NCI-H82 treated with DMSO at 0.1 percent for 48 hours (cell line): ENCODE measurements around the gene SIPA1L3.
"Not testable (repeated sequence)": the region's sequence is repeated elsewhere in the genome, so short reads cannot be mapped to it uniquely, and the experiment has no call there.

Experiments used
- DNase-seq: peaks from one replicate; lab custom pipeline; 2025; ENCODE audit not compliant: unreplicated experiment; lab: John Stamatoyannopoulos, UW

The SIPA1L3 gene

GRCh38 chr19:38224863-38225218 is 317.8 kb downstream of the SIPA1L3 start:
- not testable (repeated sequence) for DNase-seq

DNA sequence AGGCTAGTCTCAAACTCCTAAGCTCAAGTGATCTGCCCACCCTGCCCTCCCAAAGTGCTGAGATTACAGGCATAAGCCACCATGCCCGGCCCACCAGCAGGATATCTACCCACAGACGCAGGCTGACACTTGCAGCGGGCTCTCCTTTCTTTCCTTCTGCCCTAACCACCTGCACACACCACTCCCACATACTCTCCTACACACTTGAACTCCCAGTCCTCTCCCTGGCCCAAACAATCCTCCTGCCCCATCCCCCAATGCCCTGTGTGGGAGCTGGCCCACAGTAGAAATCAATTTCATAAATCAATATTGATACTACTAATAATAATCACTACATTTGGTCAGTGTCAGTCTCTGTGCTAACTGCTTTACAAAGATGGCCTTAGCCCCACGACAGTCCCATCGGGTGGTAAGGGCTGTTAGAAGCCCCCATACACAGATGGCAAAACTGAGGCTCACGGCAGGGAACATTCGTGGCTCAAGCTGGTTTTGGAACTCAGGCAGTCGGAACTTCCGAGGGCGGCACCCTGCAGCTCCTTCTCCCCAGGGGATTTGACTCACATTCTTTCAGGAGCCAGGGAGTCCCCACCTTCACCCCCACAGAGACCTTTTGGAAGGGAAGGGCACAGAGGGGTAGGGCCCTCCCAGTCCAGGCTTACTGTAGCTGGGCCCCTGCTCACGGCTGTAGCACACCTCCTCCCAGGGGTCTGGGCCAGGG is 320.4 kb downstream of the SIPA1L3 start:
- no peak for DNase-seq

- DNase-seq, result no peak
These were observed 321.0 kb downstream of the SIPA1L3 start for GRCh38 chr19:38228005-38228377.

DNA sequence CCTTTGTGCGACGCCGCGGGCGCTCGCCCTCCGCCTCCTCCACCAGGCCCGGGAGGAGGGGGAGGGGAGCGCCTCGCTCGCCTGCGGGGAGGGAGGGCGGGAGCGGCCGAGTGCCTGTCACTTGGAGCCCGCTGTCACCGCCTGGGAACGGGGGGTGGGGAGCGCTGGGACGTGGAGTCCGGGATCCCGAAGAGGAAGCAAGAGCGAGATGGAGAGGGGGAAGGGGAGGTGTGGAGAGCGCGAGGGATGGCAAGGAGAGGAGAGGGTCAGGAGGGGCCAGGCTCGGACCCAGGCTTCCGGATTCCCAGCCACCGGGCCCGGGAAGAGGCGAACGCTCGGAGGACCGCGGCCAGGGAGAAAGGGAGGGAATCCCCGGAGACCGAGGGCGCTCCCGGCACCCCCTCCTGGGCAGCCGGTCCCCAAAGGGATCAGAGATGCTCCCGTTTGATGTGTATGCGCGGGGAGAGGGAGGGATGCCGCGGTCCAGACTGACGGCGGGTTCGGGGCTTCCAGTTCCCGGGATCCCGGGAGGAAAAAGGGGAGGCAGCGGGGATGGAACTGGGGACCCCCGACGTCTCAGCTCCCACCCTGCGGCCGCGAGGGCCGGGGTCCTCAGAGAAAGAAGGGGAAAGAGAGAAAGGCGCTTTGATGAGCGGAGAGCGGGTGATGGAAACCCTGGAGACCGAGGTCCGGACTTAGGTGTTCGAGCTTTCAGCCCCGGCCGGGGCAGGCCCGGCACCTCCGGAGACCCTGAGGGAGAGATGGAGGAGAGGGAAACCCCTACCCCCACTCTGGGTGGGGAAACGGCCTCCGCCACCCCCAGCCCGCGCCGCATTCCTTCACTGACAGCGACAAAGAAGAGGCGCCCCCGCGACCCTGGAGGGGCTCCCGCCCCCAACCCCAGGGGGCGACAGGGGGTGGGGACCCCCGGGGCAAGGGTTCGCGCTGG is 321.8 kb downstream of the SIPA1L3 start:
- DNase-seq, result no peak

- peak; percentile 94 for DNase-seq
These were observed 322.6 kb downstream of the SIPA1L3 start for GRCh38 chr19:38229585-38230073.

DNA sequence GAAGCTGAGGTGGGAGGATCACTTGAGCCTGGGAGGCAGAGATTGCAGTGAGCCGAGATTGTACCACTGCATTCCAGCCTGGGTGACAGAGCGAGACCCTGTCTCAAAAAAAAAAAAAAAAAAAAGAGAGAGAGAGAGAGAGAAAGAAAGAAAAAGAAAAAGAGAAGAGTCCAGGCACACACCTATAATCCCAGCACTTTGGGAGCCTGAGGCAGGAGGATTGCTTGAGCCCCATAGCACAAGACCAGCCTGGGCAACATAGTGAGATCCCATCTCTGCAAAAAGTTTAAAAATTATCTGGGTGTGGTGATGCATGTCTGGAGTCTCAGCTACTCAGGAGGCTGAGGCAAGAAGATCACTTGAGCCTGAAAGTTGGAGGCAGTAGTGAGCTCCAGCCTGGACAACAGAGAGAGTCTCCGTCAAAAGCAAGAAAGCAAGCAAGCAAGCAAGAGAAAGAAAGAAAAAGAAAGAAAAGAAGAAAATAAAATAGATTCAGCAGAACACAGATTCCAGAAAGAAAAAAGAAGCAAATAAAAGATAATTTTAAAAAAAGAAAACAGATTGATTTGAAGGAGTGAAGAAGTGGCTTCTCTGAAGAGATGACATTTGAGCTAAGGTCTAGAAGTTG is 323.6 kb downstream of the SIPA1L3 start:
- not testable (repeated sequence) for DNase-seq

DNA sequence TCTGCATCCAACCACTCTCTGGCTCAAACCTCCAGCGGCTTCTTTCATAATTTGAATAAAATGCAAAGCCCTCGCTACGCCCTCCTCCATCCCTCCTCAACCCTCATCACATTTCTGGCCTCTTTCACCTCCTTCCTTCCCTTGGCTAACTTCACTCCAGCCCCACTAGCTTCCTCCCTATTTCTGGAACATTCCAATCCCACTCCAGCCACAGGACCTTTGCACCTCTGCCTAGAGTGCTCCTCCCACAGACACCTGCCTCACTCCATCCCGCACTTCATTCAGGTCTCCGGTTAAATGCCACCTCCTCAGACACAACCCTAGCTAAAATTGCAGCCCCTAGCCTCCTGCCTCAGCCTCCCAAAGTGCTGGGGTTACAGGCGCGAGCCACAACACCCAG is 324.9 kb downstream of the SIPA1L3 start:
- DNase-seq, result no peak

GRCh38 chr19:38233740-38234251 is 326.8 kb downstream of the SIPA1L3 start:
- peak; percentile 14 for DNase-seq

DNA sequence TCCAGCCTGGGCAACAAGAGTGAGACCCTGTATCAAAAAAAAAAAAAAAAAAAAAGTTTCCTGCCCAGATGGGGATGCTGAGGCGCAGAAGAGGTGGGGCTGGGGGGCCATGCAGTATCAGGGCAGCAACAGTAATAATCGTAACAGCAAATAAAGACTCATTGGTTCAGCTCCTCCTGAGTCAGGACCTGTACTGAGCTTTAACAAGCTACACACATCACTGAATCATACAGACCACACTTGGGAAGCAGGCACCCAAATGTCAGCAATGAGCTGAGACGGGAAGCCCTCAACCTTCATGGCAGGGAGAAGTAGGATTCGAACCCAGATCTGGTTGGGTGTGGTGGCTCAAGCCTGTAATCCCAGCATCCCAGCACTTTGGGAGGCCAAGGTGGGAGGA is 327.6 kb downstream of the SIPA1L3 start:
- DNase-seq, result no peak

- no peak for DNase-seq
These were observed 332.8 kb downstream of the SIPA1L3 start for GRCh38 chr19:38239816-38240215.

DNA sequence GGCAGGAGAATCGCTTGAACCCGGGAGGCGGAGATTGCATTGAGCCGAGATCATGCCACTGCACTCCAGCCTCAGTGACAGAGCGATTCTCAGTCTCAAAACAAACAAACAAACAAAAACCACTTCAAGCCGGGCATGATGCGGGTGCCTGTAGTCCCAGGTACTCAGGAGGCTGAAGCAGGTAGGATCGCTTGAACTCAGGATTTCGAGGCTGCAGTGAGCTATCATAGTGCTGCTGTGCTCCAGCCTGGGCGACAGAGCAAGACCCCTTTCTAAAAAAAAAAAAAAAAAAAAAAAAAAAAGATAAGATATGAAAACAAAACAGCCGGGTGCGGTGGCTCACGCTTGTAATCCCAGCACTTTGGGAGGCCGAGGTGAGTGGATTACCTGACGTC is 336.3 kb downstream of the SIPA1L3 start:
- DNase-seq, result no peak

DNA sequence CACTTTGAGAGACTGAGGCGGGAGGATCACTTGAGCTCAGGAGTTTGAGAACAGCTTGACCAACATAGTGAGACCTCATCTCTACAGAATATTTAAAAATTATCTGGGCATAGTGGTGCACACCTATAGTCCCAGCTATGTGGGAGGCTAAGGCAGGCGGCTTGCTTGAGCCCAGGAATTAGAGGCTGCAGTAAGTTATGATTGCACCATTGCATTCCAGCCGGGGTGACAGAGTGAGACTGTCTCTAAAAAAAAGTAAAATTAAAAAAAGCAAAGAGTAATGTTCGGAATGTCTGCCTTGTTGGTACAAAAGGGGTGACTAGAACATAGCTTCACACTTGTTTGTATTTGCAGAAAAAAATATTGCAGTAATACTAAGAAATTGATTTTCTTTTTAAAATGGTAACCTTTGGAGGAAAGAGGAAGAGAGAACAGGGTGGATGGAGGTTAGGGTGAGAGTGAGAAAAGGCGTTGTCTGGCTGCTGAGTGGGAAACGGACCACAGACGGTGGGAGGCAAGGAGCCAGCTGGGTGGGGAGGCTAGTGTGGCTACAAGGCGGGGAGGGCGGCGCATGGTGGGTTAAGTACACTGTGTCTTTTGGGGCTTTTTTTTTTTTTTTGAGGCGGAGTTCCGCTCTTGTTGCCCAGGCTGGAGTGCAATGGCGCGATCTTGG is 339.0 kb downstream of the SIPA1L3 start:
- DNase-seq, result no peak

DNA sequence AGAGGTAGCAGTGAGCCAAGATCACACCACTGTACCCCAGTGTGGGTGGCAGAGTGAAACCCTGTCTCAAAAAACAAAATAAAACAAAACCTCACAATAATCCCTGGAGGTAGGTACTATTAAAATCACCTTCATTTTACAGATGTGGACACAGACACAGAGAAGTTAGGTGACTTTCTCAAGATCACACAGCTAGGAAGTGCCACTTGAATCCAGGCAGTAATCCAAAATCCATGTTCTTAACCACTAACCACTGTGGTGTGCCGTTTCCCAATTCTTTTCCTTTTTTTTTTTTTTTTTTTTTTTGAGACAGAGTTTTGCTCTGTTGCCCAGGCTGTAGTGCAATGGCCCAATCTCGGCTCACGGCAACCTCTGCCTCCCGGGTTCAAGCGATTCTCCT is 340.1 kb downstream of the SIPA1L3 start:
- DNase-seq, result no peak

- DNase-seq, result no peak
These were observed 340.8 kb downstream of the SIPA1L3 start for GRCh38 chr19:38247734-38248268.

DNA sequence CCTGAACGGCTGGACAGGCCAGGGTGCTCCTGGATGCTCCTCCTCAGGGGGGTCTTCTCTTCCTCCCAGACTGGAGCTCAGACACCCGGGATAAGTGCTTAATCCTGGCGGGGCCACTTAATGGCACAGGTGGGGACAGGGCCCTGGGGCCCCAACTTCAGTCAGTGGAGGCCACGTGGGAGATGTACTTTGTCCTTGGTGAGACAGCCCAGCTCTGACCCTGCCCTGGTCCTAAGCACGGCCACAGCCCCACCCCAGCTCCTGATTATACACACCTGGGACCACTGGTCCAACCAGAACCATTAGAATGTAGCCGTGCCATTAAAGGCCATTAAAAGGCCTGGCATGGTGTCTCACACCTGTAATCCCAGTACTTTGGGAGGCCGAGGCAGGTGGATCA is 341.4 kb downstream of the SIPA1L3 start:
- no peak for DNase-seq

- DNase-seq, result no peak
These were observed 343.4 kb downstream of the SIPA1L3 start for GRCh38 chr19:38250428-38250820.

DNA sequence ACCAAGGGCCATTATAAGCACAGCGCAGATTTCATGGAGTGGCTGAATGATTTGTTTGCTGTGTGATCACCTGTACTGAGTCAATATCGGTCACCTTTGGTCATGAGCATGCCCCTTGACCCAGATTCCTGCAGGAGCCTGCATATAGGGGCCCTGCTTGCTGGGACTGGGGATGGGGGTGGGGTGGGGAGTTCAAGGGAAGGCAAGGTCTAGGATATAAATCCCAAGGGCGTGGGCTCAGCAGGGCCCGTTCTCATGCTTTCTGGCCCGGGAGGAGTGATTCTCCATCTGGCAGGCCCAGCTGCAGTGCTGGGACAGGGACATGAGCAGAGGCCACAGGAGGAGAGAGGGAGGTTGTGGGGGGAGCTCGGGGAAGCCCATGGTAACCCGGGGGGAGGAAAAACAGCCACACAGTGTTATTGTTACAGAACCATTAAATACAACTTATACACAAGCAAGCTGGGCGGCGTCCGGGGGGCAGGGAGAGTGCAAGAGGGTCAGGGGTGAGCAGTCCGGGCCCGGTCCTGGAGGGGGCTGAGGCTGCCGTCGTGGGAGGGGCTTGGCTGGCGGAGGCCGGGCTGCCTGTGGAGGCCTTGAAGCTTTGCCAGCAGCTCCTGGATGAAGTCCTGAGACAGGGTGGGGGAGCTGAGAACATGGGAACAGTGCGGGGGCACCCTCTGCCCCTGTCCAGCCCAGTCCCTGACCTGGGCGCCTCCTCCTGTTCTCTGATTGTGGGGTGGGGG is 344.0 kb downstream of the SIPA1L3 start:
- DNase-seq, result no peak

DNA sequence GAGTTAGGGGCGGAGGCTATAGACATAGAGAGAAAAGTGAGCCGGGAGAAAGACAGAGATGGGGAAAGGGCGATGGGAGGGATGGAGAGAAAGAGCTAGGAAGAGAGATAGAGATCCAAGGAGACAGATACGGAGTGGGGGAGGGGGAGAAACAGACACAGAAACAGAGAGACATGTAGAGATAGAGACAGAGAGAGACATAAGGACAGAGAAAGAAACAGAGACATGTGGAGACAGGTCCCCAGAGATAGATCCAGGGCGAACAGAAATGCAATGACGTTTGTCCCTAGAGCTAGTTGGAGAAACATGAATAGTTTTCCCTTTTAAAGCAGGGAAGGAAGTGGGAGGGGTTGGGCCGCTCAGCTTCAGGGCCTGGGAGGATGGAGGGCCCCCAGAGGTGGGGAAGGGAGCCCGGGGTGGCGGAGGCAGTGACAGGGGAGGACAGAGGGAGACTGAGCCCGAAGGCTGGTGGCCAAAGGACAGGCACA is 344.6 kb downstream of the SIPA1L3 start:
- no peak for DNase-seq

GRCh38 chr19:38252385-38252784 is 345.4 kb downstream of the SIPA1L3 start:
- no peak for DNase-seq
